ENCODE measurements around the gene TBX1. TPM values are rescaled to one million over a fixed set of nuclear protein-coding genes. Genes with fewer than 3 reads are reported as not detected.

TBX1 gene
- polyA plus RNA-seq, 1 donor (not counting 4 experiments of a cell fraction or from before 2014, with no cell fraction given): 0.10 TPM

DNA sequence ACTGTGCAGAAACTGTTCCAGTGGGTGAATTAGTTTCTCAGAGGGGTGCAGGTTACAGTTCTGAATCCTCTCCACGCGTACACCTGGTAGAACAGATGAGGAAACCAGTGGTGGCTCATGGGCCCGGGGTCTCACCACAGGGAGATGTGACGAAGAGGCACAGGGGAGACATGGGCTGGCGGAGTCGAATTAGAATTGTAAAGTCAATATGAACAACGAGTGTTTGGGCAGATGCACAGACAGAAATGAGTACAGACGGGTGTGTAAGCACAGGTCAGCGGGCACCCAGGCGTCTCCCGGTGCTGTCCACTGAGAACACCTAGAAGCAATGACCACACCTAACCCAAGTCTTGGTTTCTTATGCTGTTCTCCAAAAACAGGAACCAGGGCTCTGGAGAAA, 52.3 kb downstream of the TBX1 start:
- Histone ChIP-seq H2AFZ (ENCODE audit: control insufficient read depth, low read length) (no peak overlapping the region), H3K9ac (ENCODE audit: control insufficient read depth, extremely low read depth, insufficient read depth, low read length) (no peak overlapping the region), H3K9me3 (ENCODE audit: control insufficient read depth, low read depth, low read length) (no peaks in the 10 kb centered on the region), H3K4me2 (ENCODE audit: control insufficient read depth, extremely low read depth, insufficient read depth, low read depth, low read length) (no peak overlapping the region), H4K20me1 (ENCODE audit: control insufficient read depth, extremely low read depth, insufficient read depth, low read length) (no peaks in the 10 kb centered on the region), H3K4me3 (ENCODE audit: control insufficient read depth in 2 of 3, extremely low read depth in 1 of 3, insufficient read depth in 2 of 3, low read depth in 1 of 3, low read length in 3 of 3) (no peak overlapping the region), H3K4me1 (ENCODE audit: control insufficient read depth, extremely low read depth, insufficient read depth, low read length) (peaks cover 30% of the 10 kb centered on the region), H3K36me3 (ENCODE audit: control insufficient read depth in 2 of 2, extremely low read depth in 1 of 2, insufficient read depth in 2 of 2, low read length in 2 of 2) (no peaks in the 10 kb centered on the region), H3K27me3 (ENCODE audit: control insufficient read depth, extremely low read depth, insufficient read depth, low read length) (no peaks in the 10 kb centered on the region), H3K27ac (ENCODE audit: control insufficient read depth, insufficient read depth, low read length) (no peak overlapping the region), H3K9me1 (ENCODE audit: control insufficient read depth, extremely low read depth, insufficient read depth, low read length) (no peaks in the 10 kb centered on the region), H3K79me2 (ENCODE audit: control insufficient read depth, insufficient read depth, low read length) (no peaks in the 10 kb centered on the region)
- FAIRE-seq (no peak), DNase-seq (ENCODE audit: low read depth, low spot score) (no peak)
- TF ChIP-seq, protein P1, sequence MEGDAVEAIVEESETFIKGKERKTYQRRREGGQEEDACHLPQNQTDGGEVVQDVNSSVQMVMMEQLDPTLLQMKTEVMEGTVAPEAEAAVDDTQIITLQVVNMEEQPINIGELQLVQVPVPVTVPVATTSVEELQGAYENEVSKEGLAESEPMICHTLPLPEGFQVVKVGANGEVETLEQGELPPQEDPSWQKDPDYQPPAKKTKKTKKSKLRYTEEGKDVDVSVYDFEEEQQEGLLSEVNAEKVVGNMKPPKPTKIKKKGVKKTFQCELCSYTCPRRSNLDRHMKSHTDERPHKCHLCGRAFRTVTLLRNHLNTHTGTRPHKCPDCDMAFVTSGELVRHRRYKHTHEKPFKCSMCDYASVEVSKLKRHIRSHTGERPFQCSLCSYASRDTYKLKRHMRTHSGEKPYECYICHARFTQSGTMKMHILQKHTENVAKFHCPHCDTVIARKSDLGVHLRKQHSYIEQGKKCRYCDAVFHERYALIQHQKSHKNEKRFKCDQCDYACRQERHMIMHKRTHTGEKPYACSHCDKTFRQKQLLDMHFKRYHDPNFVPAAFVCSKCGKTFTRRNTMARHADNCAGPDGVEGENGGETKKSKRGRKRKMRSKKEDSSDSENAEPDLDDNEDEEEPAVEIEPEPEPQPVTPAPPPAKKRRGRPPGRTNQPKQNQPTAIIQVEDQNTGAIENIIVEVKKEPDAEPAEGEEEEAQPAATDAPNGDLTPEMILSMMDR (optimal IDR thresholded peaks at IDR 0.05 in 1 of 3, IDR thresholded peaks at IDR 0.05 in 1 of 3, conservative IDR thresholded peaks at IDR 0.05 in 1 of 3; ENCODE audit: extremely low read depth in 1 of 3, insufficient read depth in 2 of 3, low read length in 3 of 3): no peak
- TF ChIP-seq EZH2 (IDR thresholded peaks at IDR 0.05; ENCODE audit: low read length): no peak
- dilution Hi-C loops (cut with MboI; ENCODE audit: extremely low pct_ligation_motif_present, low sequenced_read_pairs): no loop called here

DNA sequence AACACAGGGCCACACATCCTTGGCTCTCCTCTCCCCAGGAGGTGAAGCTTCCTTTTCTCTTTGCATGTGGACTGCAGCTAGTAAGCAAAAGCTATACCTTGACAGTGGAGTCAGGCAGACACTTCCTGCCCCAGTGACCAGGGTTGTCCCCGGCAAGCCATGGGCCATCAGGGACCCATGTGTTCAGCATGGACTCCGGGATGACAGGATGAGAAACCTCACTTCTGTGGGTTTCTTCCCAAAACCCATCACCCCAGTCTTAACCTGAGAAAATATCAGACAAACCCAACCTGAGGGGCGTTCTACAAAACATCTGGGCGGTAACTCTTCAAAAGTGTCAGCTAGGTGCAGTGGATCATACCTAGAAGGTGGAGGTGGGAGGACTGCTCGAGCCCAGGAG, 53.9 kb downstream of the TBX1 start:
- Histone ChIP-seq H3K4me2 (ENCODE audit: control insufficient read depth, extremely low read depth, insufficient read depth, low read depth, low read length) (no peak overlapping the region), H3K4me1 (ENCODE audit: control insufficient read depth, extremely low read depth, insufficient read depth, low read length) (peaks cover 30% of the 10 kb centered on the region), H3K9me3 (ENCODE audit: control insufficient read depth, low read depth, low read length) (no peaks in the 10 kb centered on the region), H3K9ac (ENCODE audit: control insufficient read depth, extremely low read depth, insufficient read depth, low read length) (no peak overlapping the region), H2AFZ (ENCODE audit: control insufficient read depth, low read length) (no peak overlapping the region), H4K20me1 (ENCODE audit: control insufficient read depth, extremely low read depth, insufficient read depth, low read length) (no peaks in the 10 kb centered on the region), H3K27me3 (ENCODE audit: control insufficient read depth, extremely low read depth, insufficient read depth, low read length) (no peaks in the 10 kb centered on the region), H3K79me2 (ENCODE audit: control insufficient read depth, insufficient read depth, low read length) (no peaks in the 10 kb centered on the region), H3K9me1 (ENCODE audit: control insufficient read depth, extremely low read depth, insufficient read depth, low read length) (no peaks in the 10 kb centered on the region), H3K36me3 (ENCODE audit: control insufficient read depth in 2 of 2, extremely low read depth in 1 of 2, insufficient read depth in 2 of 2, low read length in 2 of 2) (no peaks in the 10 kb centered on the region), H3K4me3 (ENCODE audit: control insufficient read depth in 2 of 3, extremely low read depth in 1 of 3, insufficient read depth in 2 of 3, low read depth in 1 of 3, low read length in 3 of 3) (no peak overlapping the region), H3K27ac (ENCODE audit: control insufficient read depth, insufficient read depth, low read length) (no peak overlapping the region)
- FAIRE-seq: no peak
- no peak for TF ChIP-seq EZH2 (IDR thresholded peaks at IDR 0.05; ENCODE audit: low read length)
- TF ChIP-seq, protein P1 (optimal IDR thresholded peaks at IDR 0.05 in 1 of 3, IDR thresholded peaks at IDR 0.05 in 1 of 3, conservative IDR thresholded peaks at IDR 0.05 in 1 of 3; ENCODE audit: extremely low read depth in 1 of 3, insufficient read depth in 2 of 3, low read length in 3 of 3): no peak
- DNase-seq (ENCODE audit: low read depth, low spot score): no peak
- dilution Hi-C loops (cut with MboI; ENCODE audit: extremely low pct_ligation_motif_present, low sequenced_read_pairs): no loop called here

Measured in keratinocyte (primary cell).